ENCODE results near the gene FNIP1. TPM values are rescaled to one million over a fixed set of nuclear protein-coding genes. Genes with fewer than 3 reads are reported as not detected.
"Not testable (repeated sequence)": the region's sequence is repeated elsewhere in the genome, so short reads cannot be mapped to it uniquely, and the experiment has no call there.

FNIP1 gene
- total RNA-seq, 2 donors from 2014 or later, result 23.0 to 23.8 TPM

GRCh38 chr5:131684595-131684994 lies 112.2 kb downstream of the FNIP1 start:
- no peaks in the 10 kb centered on the region for H3K27me3 Mint-ChIP-seq (ENCODE audit: low read depth)
- H3K27ac Mint-ChIP-seq, result no peak overlapping the region
- H3K4me3 Mint-ChIP-seq, result no peak overlapping the region
- DNase-seq (no peak), ATAC-seq (replicated peaks in 1 of 2) (no peak)
- H3K4me1 Mint-ChIP-seq (ENCODE audit: low read depth), result no peaks in the 10 kb centered on the region
- no peaks in the 10 kb centered on the region for H3K9me3 Mint-ChIP-seq
- H3K36me3 Mint-ChIP-seq (ENCODE audit: insufficient read depth in 2 of 2), result peaks cover 0 to 8% of the 10 kb centered on the region in 2 donors

- ATAC-seq (replicated peaks in 1 of 2), result no peak
- Mint-ChIP-seq H3K27me3 (ENCODE audit: low read depth) (no peaks in the 10 kb centered on the region), H3K27ac (no peak overlapping the region), H3K9me3 (no peaks in the 10 kb centered on the region), H3K4me1 (ENCODE audit: low read depth) (no peaks in the 10 kb centered on the region), H3K4me3 (no peak overlapping the region), H3K36me3 (ENCODE audit: insufficient read depth in 2 of 2) (peaks cover 0 to 6% of the 10 kb centered on the region in 2 donors)
- no peak for DNase-seq
Measured at GRCh38 chr5:131684051-131684450, 112.8 kb downstream of the FNIP1 start.

- no peak for ATAC-seq (replicated peaks in 1 of 2)
Measured at GRCh38 chr5:131682826-131683225, 114.0 kb downstream of the FNIP1 start.

GRCh38 chr5:131682175-131682574 lies 114.6 kb downstream of the FNIP1 start:
- Mint-ChIP-seq H3K4me3 (no peak overlapping the region), H3K4me1 (ENCODE audit: low read depth) (peaks cover 2% of the 10 kb centered on the region), H3K9me3 (no peaks in the 10 kb centered on the region), H3K27me3 (ENCODE audit: low read depth) (no peaks in the 10 kb centered on the region), H3K36me3 (ENCODE audit: insufficient read depth in 2 of 2) (peaks cover 0 to 9% of the 10 kb centered on the region in 2 donors), H3K27ac (no peak overlapping the region)
- ATAC-seq (replicated peaks in 1 of 2), result no peak
- DNase-seq, result no peak

More at GRCh38 chr5:131682826-131683225, 114.0 kb downstream of the FNIP1 start:
- Mint-ChIP-seq H3K9me3 (no peaks in the 10 kb centered on the region), H3K4me3 (no peak overlapping the region), H3K36me3 (ENCODE audit: insufficient read depth in 2 of 2) (peaks cover 0 to 4% of the 10 kb centered on the region in 2 donors), H3K27me3 (ENCODE audit: low read depth) (no peaks in the 10 kb centered on the region), H3K4me1 (ENCODE audit: low read depth) (no peaks in the 10 kb centered on the region), H3K27ac (no peak overlapping the region)
- no peak for DNase-seq

- H3K4me3 Mint-ChIP-seq, result no peak overlapping the region
- DNase-seq (no peak), ATAC-seq (replicated peaks in 1 of 2) (no peak)
- H3K36me3 Mint-ChIP-seq (ENCODE audit: insufficient read depth in 2 of 2), result peaks cover 1 to 17% of the 10 kb centered on the region in 2 donors
- H3K27me3 Mint-ChIP-seq (ENCODE audit: low read depth), result no peaks in the 10 kb centered on the region
- H3K27ac Mint-ChIP-seq, result no peak overlapping the region
- peaks cover 4% of the 10 kb centered on the region for H3K4me1 Mint-ChIP-seq (ENCODE audit: low read depth)
- no peaks in the 10 kb centered on the region for H3K9me3 Mint-ChIP-seq
Measured at GRCh38 chr5:131679911-131680310, 116.9 kb downstream of the FNIP1 start.

- H3K27me3 Mint-ChIP-seq (ENCODE audit: low read depth); H3K4me3 Mint-ChIP-seq; ATAC-seq (replicated peaks in 1 of 2); H3K4me1 Mint-ChIP-seq (ENCODE audit: low read depth); H3K27ac Mint-ChIP-seq; DNase-seq; H3K9me3 Mint-ChIP-seq: not testable (repeated sequence)
- H3K36me3 Mint-ChIP-seq (ENCODE audit: insufficient read depth in 2 of 2), result peaks cover 3 to 17% of the 10 kb centered on the region in 2 donors
Measured at GRCh38 chr5:131678273-131678672, 118.5 kb downstream of the FNIP1 start.

GRCh38 chr5:131677115-131677514 lies 119.7 kb downstream of the FNIP1 start:
- peaks cover 19% of the 10 kb centered on the region for H3K4me1 Mint-ChIP-seq (ENCODE audit: low read depth)
- no peak overlapping the region for H3K27ac Mint-ChIP-seq
- peaks cover 3 to 23% of the 10 kb centered on the region in 2 donors for H3K36me3 Mint-ChIP-seq (ENCODE audit: insufficient read depth in 2 of 2)
- no peaks in the 10 kb centered on the region for H3K27me3 Mint-ChIP-seq (ENCODE audit: low read depth)
- H3K9me3 Mint-ChIP-seq, result no peaks in the 10 kb centered on the region
- ATAC-seq (replicated peaks in 1 of 2), result no peak
- no peak for DNase-seq
- H3K4me3 Mint-ChIP-seq, result no peak overlapping the region

GRCh38 chr5:131672776-131673175 lies 124.0 kb downstream of the FNIP1 start:
- Mint-ChIP-seq H3K27me3 (ENCODE audit: low read depth) (no peaks in the 10 kb centered on the region), H3K9me3 (no peaks in the 10 kb centered on the region), H3K4me3 (no peak overlapping the region), H3K36me3 (ENCODE audit: insufficient read depth in 2 of 2) (peaks cover 3 to 33% of the 10 kb centered on the region in 2 donors), H3K27ac (no peak overlapping the region), H3K4me1 (ENCODE audit: low read depth) (peaks cover 31% of the 10 kb centered on the region)
- DNase-seq, result no peak
- ATAC-seq (replicated peaks in 1 of 2), result peak; percentile 46 to 48

- ATAC-seq (replicated peaks in 1 of 2), result no peak
- no peak overlapping the region for H3K27ac Mint-ChIP-seq
- H3K4me3 Mint-ChIP-seq, result no peak overlapping the region
- DNase-seq, result no peak
- no peaks in the 10 kb centered on the region for H3K9me3 Mint-ChIP-seq
- H3K4me1 Mint-ChIP-seq (ENCODE audit: low read depth), result peaks cover 29% of the 10 kb centered on the region
- peaks cover 3 to 28% of the 10 kb centered on the region in 2 donors for H3K36me3 Mint-ChIP-seq (ENCODE audit: insufficient read depth in 2 of 2)
- H3K27me3 Mint-ChIP-seq (ENCODE audit: low read depth), result no peaks in the 10 kb centered on the region
Measured at GRCh38 chr5:131671994-131672655, 124.7 kb downstream of the FNIP1 start.

- Mint-ChIP-seq H3K36me3 (ENCODE audit: insufficient read depth in 2 of 2) (peaks cover 3 to 26% of the 10 kb centered on the region in 2 donors), H3K9me3 (no peaks in the 10 kb centered on the region), H3K4me3 (peak overlapping the region in 1 of 2 donors; percentile 6), H3K27ac (no peak overlapping the region), H3K4me1 (ENCODE audit: low read depth) (peaks cover 27% of the 10 kb centered on the region), H3K27me3 (ENCODE audit: low read depth) (no peaks in the 10 kb centered on the region)
- DNase-seq, result no peak
- ATAC-seq (replicated peaks in 1 of 2), result peak; percentile 71 to 72
Measured at GRCh38 chr5:131671409-131671808, 125.4 kb downstream of the FNIP1 start.

GRCh38 chr5:131664929-131665328 lies 131.9 kb downstream of the FNIP1 start:
- H3K27ac Mint-ChIP-seq, result no peak overlapping the region
- DNase-seq (no peak), ATAC-seq (replicated peaks in 1 of 2) (peak in 1 of 2 donors; percentile 48)
- H3K27me3 Mint-ChIP-seq (ENCODE audit: low read depth), result no peaks in the 10 kb centered on the region
- H3K4me3 Mint-ChIP-seq, result no peak overlapping the region
- no peaks in the 10 kb centered on the region for H3K4me1 Mint-ChIP-seq (ENCODE audit: low read depth)
- H3K9me3 Mint-ChIP-seq, result peaks cover 4 to 7% of the 10 kb centered on the region in 2 donors
- H3K36me3 Mint-ChIP-seq (ENCODE audit: insufficient read depth in 2 of 2), result peaks cover 10 to 45% of the 10 kb centered on the region in 2 donors

GRCh38 chr5:131661933-131662332 lies 134.9 kb downstream of the FNIP1 start:
- H3K9me3 Mint-ChIP-seq, result peaks cover 6 to 11% of the 10 kb centered on the region in 2 donors
- no peaks in the 10 kb centered on the region for H3K4me1 Mint-ChIP-seq (ENCODE audit: low read depth)
- H3K27me3 Mint-ChIP-seq (ENCODE audit: low read depth), result no peaks in the 10 kb centered on the region
- ATAC-seq (replicated peaks in 1 of 2), result no peak
- no peak overlapping the region for H3K27ac Mint-ChIP-seq
- H3K4me3 Mint-ChIP-seq, result no peak overlapping the region
- no peak for DNase-seq
- H3K36me3 Mint-ChIP-seq (ENCODE audit: insufficient read depth in 2 of 2), result peaks cover 13 to 48% of the 10 kb centered on the region in 2 donors

GRCh38 chr5:131659841-131660240 lies 137.0 kb downstream of the FNIP1 start:
- Mint-ChIP-seq H3K9me3 (peaks cover 6 to 11% of the 10 kb centered on the region in 2 donors), H3K27ac (no peak overlapping the region), H3K4me3 (no peak overlapping the region), H3K36me3 (ENCODE audit: insufficient read depth in 2 of 2) (peaks cover 13 to 48% of the 10 kb centered on the region in 2 donors), H3K4me1 (ENCODE audit: low read depth) (peaks cover 12% of the 10 kb centered on the region), H3K27me3 (ENCODE audit: low read depth) (no peaks in the 10 kb centered on the region)
- DNase-seq (no peak), ATAC-seq (replicated peaks in 1 of 2) (no peak)

GRCh38 chr5:131659290-131659689 lies 137.5 kb downstream of the FNIP1 start:
- H3K27ac Mint-ChIP-seq, result no peak overlapping the region
- ATAC-seq (replicated peaks in 1 of 2), result no peak
- peaks cover 12% of the 10 kb centered on the region for H3K4me1 Mint-ChIP-seq (ENCODE audit: low read depth)
- peaks cover 6 to 11% of the 10 kb centered on the region in 2 donors for H3K9me3 Mint-ChIP-seq
- H3K27me3 Mint-ChIP-seq (ENCODE audit: low read depth), result no peaks in the 10 kb centered on the region
- H3K4me3 Mint-ChIP-seq, result no peak overlapping the region
- DNase-seq, result no peak
- peaks cover 16 to 48% of the 10 kb centered on the region in 2 donors for H3K36me3 Mint-ChIP-seq (ENCODE audit: insufficient read depth in 2 of 2)

Measured in activated T-cell treated with anti-CD3 and anti-CD28 coated beads, Interleukin-2, amount 50 U/mL, for 72 hours (primary cell).